Right renal cortex interstitium (tissue), 3 donors: ENCODE results near the gene FYCO1. TPM values are rescaled to one million over a fixed set of nuclear protein-coding genes. Genes with fewer than 3 reads are reported as not detected.

Experiments
- DNase-seq, 3 donors: peaks; one replicate each; pipeline ENCODE4 v3.0.0-alpha.2; 2013; ENCODE audit warnings: low read depth in 3 of 3, low spot score in 2 of 3
- polyA plus RNA-seq, 3 donors: library from polyadenylated mRNA; unstranded; fragments of 120-200 nt; gene quantifications; one replicate each; pipeline ENCODE4 v1.2.1, GENCODE V29; 2013; ENCODE audit not compliant: insufficient read length in 3 of 3

FYCO1 gene
- polyA plus RNA-seq, 3 donors: 16.7 to 18.5 (median 18.5) TPM

- DNase-seq: no peak
Measured at GRCh38 chr3:45966950-45967640, 28.5 kb downstream of the FYCO1 start.

GRCh38 chr3:45966371-45966791 lies 29.2 kb downstream of the FYCO1 start:
- peak in 1 of 3 donors; percentile 6 for DNase-seq

GRCh38 chr3:45965653-45966052 lies 30.0 kb downstream of the FYCO1 start:
- no peak for DNase-seq

GRCh38 chr3:45965253-45965652 lies 30.4 kb downstream of the FYCO1 start:
- no peak for DNase-seq

GRCh38 chr3:45964139-45964538 lies 31.5 kb downstream of the FYCO1 start:
- DNase-seq: no peak

GRCh38 chr3:45962033-45962432 lies 33.6 kb downstream of the FYCO1 start:
- DNase-seq: no peak

GRCh38 chr3:45960289-45960688 lies 35.3 kb downstream of the FYCO1 start:
- no peak for DNase-seq

GRCh38 chr3:45959201-45959600 lies 36.4 kb downstream of the FYCO1 start:
- no peak for DNase-seq

- DNase-seq: no peak
Measured at GRCh38 chr3:45958321-45958791, 37.3 kb downstream of the FYCO1 start.

- no peak for DNase-seq
Measured at GRCh38 chr3:45957586-45957985, 38.0 kb downstream of the FYCO1 start.

GRCh38 chr3:45955706-45956105 lies 39.9 kb downstream of the FYCO1 start:
- DNase-seq: no peak

- DNase-seq: no peak
Measured at GRCh38 chr3:45955017-45955647, 40.5 kb downstream of the FYCO1 start.

- DNase-seq: no peak
Measured at GRCh38 chr3:45954306-45954705, 41.3 kb downstream of the FYCO1 start.

- DNase-seq: no peak
Measured at GRCh38 chr3:45953536-45953935, 42.1 kb downstream of the FYCO1 start.

GRCh38 chr3:45952456-45952855 lies 43.2 kb downstream of the FYCO1 start:
- no peak for DNase-seq

GRCh38 chr3:45951946-45952345 lies 43.7 kb downstream of the FYCO1 start:
- no peak for DNase-seq

- no peak for DNase-seq
Measured at GRCh38 chr3:45950686-45951600, 44.7 kb downstream of the FYCO1 start.

GRCh38 chr3:45950131-45950530 lies 45.5 kb downstream of the FYCO1 start:
- no peak for DNase-seq

- no peak for DNase-seq
Measured at GRCh38 chr3:45949432-45949831, 46.2 kb downstream of the FYCO1 start.

GRCh38 chr3:45948881-45949280 lies 46.7 kb downstream of the FYCO1 start:
- DNase-seq: no peak

GRCh38 chr3:45948311-45948781 lies 47.3 kb downstream of the FYCO1 start:
- DNase-seq: no peak
